ENCODE measurements around the gene SSTR5. TPM values are rescaled to one million over a fixed set of nuclear protein-coding genes. Genes with fewer than 3 reads are reported as not detected.

Gene SSTR5
- polyA plus RNA-seq, 2 of the 4 experiments (the other 2 are of a cell fraction), result 0.06 to 0.08 TPM

- Histone ChIP-seq H3K4me1 (peaks cover 22% of the 10 kb centered on the region), H3K9me3 (no peaks in the 10 kb centered on the region), H3K4me2 (no peak overlapping the region), H3K27ac (no peak overlapping the region), H3K4me3 (no peak overlapping the region)
- no peak for TF ChIP-seq ATOH8 (CRISPR knock-in tag; IDR thresholded peaks at IDR 0.05; ENCODE audit: low read depth)
- CTCF ChIA-PET, result interaction anchor here (1.3 to 3.3 kb wide), 6 partner anchors 11 to 387 kb away, joined by 3 to 11 read pairs (median 6); no protein-coding TSS in a partner anchor
- no peak for FAIRE-seq
- DNase-seq (ENCODE audit: low read depth in 1 of 2, low spot score in 1 of 2), result no peak
- WGBS (ENCODE audit: missing lambda C conversion rate), result 81% methylated on average over 23 of the region's 35 CpGs
- POLR2A ChIA-PET, result no interaction called here
- no peak for ATAC-seq
Observed at GRCh38 chr16:1099189-1100083, 26.9 kb downstream of the SSTR5 start.

GRCh38 chr16:1100084-1100800, 27.7 kb downstream of the SSTR5 start:
- 65% methylated on average over 7 of the region's 21 CpGs for WGBS (ENCODE audit: missing lambda C conversion rate)
- ChIA-PET CTCF (interaction anchor here (0.6 to 3.3 kb wide), 8 partner anchors 12 to 390 kb away, joined by 3 to 11 read pairs (median 6); no protein-coding TSS in a partner anchor), POLR2A (no interaction called here)
- H3K4me3 ChIP-seq, result no peak overlapping the region
- no peaks in the 10 kb centered on the region for H3K9me3 ChIP-seq
- ATAC-seq (no peak), FAIRE-seq (no peak), DNase-seq (ENCODE audit: low read depth in 1 of 2, low spot score in 1 of 2) (no peak)
- H3K4me1 ChIP-seq, result peaks cover 14% of the 10 kb centered on the region
- H3K27ac ChIP-seq, result no peak overlapping the region
- peak; percentile 89 for TF ChIP-seq ZFP36 (IDR thresholded peaks at IDR 0.05; ENCODE audit: borderline replicate concordance, partially characterized antibody)
- TF ChIP-seq, protein P1, sequence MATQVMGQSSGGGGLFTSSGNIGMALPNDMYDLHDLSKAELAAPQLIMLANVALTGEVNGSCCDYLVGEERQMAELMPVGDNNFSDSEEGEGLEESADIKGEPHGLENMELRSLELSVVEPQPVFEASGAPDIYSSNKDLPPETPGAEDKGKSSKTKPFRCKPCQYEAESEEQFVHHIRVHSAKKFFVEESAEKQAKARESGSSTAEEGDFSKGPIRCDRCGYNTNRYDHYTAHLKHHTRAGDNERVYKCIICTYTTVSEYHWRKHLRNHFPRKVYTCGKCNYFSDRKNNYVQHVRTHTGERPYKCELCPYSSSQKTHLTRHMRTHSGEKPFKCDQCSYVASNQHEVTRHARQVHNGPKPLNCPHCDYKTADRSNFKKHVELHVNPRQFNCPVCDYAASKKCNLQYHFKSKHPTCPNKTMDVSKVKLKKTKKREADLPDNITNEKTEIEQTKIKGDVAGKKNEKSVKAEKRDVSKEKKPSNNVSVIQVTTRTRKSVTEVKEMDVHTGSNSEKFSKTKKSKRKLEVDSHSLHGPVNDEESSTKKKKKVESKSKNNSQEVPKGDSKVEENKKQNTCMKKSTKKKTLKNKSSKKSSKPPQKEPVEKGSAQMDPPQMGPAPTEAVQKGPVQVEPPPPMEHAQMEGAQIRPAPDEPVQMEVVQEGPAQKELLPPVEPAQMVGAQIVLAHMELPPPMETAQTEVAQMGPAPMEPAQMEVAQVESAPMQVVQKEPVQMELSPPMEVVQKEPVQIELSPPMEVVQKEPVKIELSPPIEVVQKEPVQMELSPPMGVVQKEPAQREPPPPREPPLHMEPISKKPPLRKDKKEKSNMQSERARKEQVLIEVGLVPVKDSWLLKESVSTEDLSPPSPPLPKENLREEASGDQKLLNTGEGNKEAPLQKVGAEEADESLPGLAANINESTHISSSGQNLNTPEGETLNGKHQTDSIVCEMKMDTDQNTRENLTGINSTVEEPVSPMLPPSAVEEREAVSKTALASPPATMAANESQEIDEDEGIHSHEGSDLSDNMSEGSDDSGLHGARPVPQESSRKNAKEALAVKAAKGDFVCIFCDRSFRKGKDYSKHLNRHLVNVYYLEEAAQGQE (IDR thresholded peaks at IDR 0.05), result no peak
- H3K4me2 ChIP-seq, result no peak overlapping the region

DNA sequence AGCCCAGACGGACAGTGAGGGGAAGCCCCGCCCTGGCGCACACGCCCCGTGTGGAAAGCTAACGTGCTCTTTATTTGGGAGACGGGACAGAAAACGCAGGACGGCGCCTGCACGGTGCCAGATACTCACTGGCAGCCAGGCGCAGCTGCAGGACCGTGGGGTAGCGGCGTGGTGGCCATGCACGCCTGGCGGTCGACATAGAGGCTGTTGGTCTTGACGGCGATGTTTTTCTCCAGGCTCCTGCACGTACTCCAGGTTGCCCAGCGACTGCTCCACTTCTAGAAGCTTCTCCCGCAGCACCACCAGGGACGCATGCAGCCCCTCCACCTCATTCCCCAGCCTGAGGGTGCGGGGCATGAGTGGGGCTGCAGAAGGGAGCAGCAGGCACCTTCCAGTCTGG, 28.6 kb downstream of the SSTR5 start:
- ATAC-seq (peak in 1 of 2 experiments; percentile 8; a peak in 3 of 6 replicates), FAIRE-seq (no peak), DNase-seq (ENCODE audit: low read depth in 1 of 2, low spot score in 1 of 2) (peak in 1 of 2 experiments; percentile 52)
- no peak overlapping the region for H3K4me3 ChIP-seq
- CTCF ChIA-PET, result interaction anchor here (0.6 to 3.3 kb wide), 10 partner anchors 10 to 391 kb away, joined by 3 to 11 read pairs (median 4); no protein-coding TSS in a partner anchor
- H3K27ac ChIP-seq, result no peak overlapping the region
- POLR2A ChIA-PET, result no interaction called here
- peak overlapping the region; percentile 46 for H3K4me2 ChIP-seq
- WGBS (ENCODE audit: missing lambda C conversion rate), result 39% methylated on average over 22 of the region's 25 CpGs
- H3K9me3 ChIP-seq, result no peaks in the 10 kb centered on the region
- TF ChIP-seq ZC3H11A (IDR thresholded peaks at IDR 0.05), result no peak
- peaks cover 15% of the 10 kb centered on the region for H3K4me1 ChIP-seq

DNA sequence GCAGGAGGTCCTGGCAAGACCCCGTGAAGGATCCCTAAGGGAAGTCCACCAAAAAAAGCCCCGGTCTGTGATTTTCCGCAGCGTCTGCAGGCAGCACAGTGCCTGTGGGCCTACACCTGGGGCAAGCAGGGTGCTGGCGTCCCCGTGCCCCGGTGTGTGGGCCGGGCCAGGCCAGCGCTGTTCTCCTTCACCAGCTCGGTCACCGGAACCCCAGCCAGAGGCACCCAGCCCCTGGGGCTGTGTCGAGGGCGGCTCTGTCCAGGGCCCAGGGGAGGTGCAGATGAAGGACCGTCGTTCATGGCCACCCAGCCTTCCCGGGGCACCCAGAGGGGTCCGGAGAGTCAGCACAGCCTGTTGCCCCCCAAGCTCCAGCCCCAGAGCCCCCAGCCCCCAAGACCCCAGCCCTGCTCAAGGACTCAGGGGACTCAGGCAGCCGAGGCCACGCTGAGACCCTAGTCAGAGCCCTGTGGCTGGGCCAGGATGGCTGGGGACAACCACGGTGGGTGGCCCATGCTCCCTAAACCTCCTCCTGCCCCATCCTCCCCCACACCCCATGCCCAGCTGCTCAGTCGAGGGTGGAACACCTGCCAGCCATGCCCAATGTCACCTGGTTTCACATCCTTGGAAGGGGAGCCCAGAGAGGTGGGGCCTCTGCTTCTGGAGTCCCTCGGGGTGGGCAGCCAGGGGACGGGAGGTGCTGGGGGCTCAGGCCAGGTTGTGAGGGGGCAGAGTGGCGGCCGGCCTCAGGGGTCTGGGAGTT, 29.2 kb downstream of the SSTR5 start:
- TF ChIP-seq MAZ (IDR thresholded peaks at IDR 0.05; ENCODE audit: borderline replicate concordance, low read depth, low read length) (no peak), MAFK (IDR thresholded peaks at IDR 0.05; ENCODE audit: partially characterized antibody) (no peak), NR3C1 (IDR thresholded peaks at IDR 0.05) (no peak), ZSCAN20 (CRISPR knock-in tag; IDR thresholded peaks at IDR 0.05) (no peak), GATA3 (IDR thresholded peaks at IDR 0.05; ENCODE audit: borderline replicate concordance) (no peak), NFE2L2 (conservative IDR thresholded peaks at IDR 0.05; ENCODE audit: low read length) (no peak), JUNB (IDR thresholded peaks at IDR 0.05) (no peak), ZNF302 (CRISPR knock-in tag; IDR thresholded peaks at IDR 0.05) (no peak), TFCP2L1 (CRISPR knock-in tag; IDR thresholded peaks at IDR 0.05) (no peak), RFX5 (IDR thresholded peaks at IDR 0.05) (no peak), NPAS2 (CRISPR knock-in tag; IDR thresholded peaks at IDR 0.05; ENCODE audit: borderline replicate concordance) (no peak), POLR2AphosphoS2 (conservative IDR thresholded peaks at IDR 0.05; ENCODE audit: low read length) (no peak)
- TF ChIP-seq, protein P2, sequence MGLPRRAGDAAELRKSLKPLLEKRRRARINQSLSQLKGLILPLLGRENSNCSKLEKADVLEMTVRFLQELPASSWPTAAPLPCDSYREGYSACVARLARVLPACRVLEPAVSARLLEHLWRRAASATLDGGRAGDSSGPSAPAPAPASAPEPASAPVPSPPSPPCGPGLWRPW (IDR thresholded peaks at IDR 0.05), result no peak
- TF ChIP-seq, protein P3, sequence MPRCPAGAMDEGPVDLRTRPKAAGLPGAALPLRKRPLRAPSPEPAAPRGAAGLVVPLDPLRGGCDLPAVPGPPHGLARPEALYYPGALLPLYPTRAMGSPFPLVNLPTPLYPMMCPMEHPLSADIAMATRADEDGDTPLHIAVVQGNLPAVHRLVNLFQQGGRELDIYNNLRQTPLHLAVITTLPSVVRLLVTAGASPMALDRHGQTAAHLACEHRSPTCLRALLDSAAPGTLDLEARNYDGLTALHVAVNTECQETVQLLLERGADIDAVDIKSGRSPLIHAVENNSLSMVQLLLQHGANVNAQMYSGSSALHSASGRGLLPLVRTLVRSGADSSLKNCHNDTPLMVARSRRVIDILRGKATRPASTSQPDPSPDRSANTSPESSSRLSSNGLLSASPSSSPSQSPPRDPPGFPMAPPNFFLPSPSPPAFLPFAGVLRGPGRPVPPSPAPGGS (IDR thresholded peaks at IDR 0.05), result no peak
- TF ChIP-seq, protein P4, sequence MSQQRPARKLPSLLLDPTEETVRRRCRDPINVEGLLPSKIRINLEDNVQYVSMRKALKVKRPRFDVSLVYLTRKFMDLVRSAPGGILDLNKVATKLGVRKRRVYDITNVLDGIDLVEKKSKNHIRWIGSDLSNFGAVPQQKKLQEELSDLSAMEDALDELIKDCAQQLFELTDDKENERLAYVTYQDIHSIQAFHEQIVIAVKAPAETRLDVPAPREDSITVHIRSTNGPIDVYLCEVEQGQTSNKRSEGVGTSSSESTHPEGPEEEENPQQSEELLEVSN (IDR thresholded peaks at IDR 0.05; ENCODE audit: borderline replicate concordance, low read depth), result no peak
- peak in 1 of 2 experiments; percentile 13; a peak in 3 of 6 replicates for ATAC-seq
- 22% methylated on average over 7 of the region's 25 CpGs for WGBS (ENCODE audit: missing lambda C conversion rate)
- ChIA-PET POLR2A (no interaction called here), CTCF (interaction anchor here (0.8 to 2.0 kb wide), 7 partner anchors 9 to 392 kb away, joined by 3 to 10 read pairs (median 3); no protein-coding TSS in a partner anchor)
- Histone ChIP-seq H3K4me2 (peak overlapping the region; percentile 46), H3K4me3 (no peak overlapping the region), H3K9me3 (no peaks in the 10 kb centered on the region), H3K4me1 (peaks cover 19% of the 10 kb centered on the region), H3K27ac (no peak overlapping the region)
- DNase-seq (ENCODE audit: low read depth in 1 of 2, low spot score in 1 of 2), result no peak
- no peak for FAIRE-seq
